HG03280 (cell line): Measurements from ENCODE around the gene LGALS16.
"Not testable (repeated sequence)": the region's sequence is repeated elsewhere in the genome, so short reads cannot be mapped to it uniquely, and the experiment has no call there.

Experiments
- ATAC-seq: cut with Tn5 transposase; IDR thresholded peaks from one replicate; pipeline ENCODE4 v1.9.1; 2021; ENCODE audit warnings: mild to moderate bottlenecking, moderate library complexity; ENCODE audit not compliant: unreplicated experiment

LGALS16 gene

GRCh38 chr19:39655613-39656012, at the start of gene LGALS16:
LGALS16 (plus strand) TSS chr19:39655913; CDS start chr19:39655962, 49 bp downstream.
- ATAC-seq = no peak

- no peak for ATAC-seq
Measured at GRCh38 chr19:39607021-39607420, 48.7 kb upstream of the LGALS16 start.

- no peak for ATAC-seq
Measured at GRCh38 chr19:39607561-39607960, 48.2 kb upstream of the LGALS16 start.

GRCh38 chr19:39613597-39613996, 42.1 kb upstream of the LGALS16 start:
- ATAC-seq = no peak

GRCh38 chr19:39617745-39618144, 38.0 kb upstream of the LGALS16 start:
- no peak for ATAC-seq

- ATAC-seq = no peak
Measured at GRCh38 chr19:39623946-39624345, 31.8 kb upstream of the LGALS16 start.

GRCh38 chr19:39627631-39628030, 28.1 kb upstream of the LGALS16 start:
- not testable (repeated sequence) for ATAC-seq

GRCh38 chr19:39631178-39631577, 24.5 kb upstream of the LGALS16 start:
- ATAC-seq = no peak

GRCh38 chr19:39631626-39632025, 24.1 kb upstream of the LGALS16 start:
- no peak for ATAC-seq

GRCh38 chr19:39637891-39638290, 17.8 kb upstream of the LGALS16 start:
- no peak for ATAC-seq

- ATAC-seq = no peak
Measured at GRCh38 chr19:39641773-39642172, 13.9 kb upstream of the LGALS16 start.

- no peak for ATAC-seq
Measured at GRCh38 chr19:39643591-39643990, 12.1 kb upstream of the LGALS16 start.

GRCh38 chr19:39645800-39646411, 9.8 kb upstream of the LGALS16 start:
- no peak for ATAC-seq

- no peak for ATAC-seq
Measured at GRCh38 chr19:39647918-39648317, 7.8 kb upstream of the LGALS16 start.

GRCh38 chr19:39659791-39660190, 4.1 kb downstream of the LGALS16 start:
- no peak for ATAC-seq

- ATAC-seq = no peak
Measured at GRCh38 chr19:39660661-39661060, 4.9 kb downstream of the LGALS16 start.

GRCh38 chr19:39661565-39661964, 5.9 kb downstream of the LGALS16 start:
- no peak for ATAC-seq

- not testable (repeated sequence) for ATAC-seq
Measured at GRCh38 chr19:39669860-39670259, 14.1 kb downstream of the LGALS16 start.

GRCh38 chr19:39670998-39671397, 15.3 kb downstream of the LGALS16 start:
- ATAC-seq = no peak

GRCh38 chr19:39671739-39672363, 16.1 kb downstream of the LGALS16 start:
- ATAC-seq = no peak

GRCh38 chr19:39672473-39672872, 16.8 kb downstream of the LGALS16 start:
- no peak for ATAC-seq

- not testable (repeated sequence) for ATAC-seq
Measured at GRCh38 chr19:39673862-39674261, 18.1 kb downstream of the LGALS16 start.

GRCh38 chr19:39676004-39676403, 20.3 kb downstream of the LGALS16 start:
- ATAC-seq = no peak
